Lower leg skin (tissue), 3 donors: Measurements from ENCODE around the gene SNRNP25.

Experiments used
- POLR2A ChIP-seq, 2 donors: fragments of 450-650 bp; IDR thresholded peaks; one replicate each; pipeline ENCODE4 v1.6.1; 2016 to 2017; ENCODE audit warnings: antibody characterized with exemption in 2 of 2, mild to moderate bottlenecking in 1 of 2, moderate library complexity in 1 of 2
- TF ChIP-seq, protein P1 (sequence below), 3 donors: fragments of 450-650 bp; IDR thresholded peaks; one replicate each; pipeline ENCODE4 v1.5.1; 2016; ENCODE audit warnings: antibody characterized with exemption in 3 of 3, mild to moderate bottlenecking in 3 of 3, moderate library complexity in 2 of 3

DNA sequence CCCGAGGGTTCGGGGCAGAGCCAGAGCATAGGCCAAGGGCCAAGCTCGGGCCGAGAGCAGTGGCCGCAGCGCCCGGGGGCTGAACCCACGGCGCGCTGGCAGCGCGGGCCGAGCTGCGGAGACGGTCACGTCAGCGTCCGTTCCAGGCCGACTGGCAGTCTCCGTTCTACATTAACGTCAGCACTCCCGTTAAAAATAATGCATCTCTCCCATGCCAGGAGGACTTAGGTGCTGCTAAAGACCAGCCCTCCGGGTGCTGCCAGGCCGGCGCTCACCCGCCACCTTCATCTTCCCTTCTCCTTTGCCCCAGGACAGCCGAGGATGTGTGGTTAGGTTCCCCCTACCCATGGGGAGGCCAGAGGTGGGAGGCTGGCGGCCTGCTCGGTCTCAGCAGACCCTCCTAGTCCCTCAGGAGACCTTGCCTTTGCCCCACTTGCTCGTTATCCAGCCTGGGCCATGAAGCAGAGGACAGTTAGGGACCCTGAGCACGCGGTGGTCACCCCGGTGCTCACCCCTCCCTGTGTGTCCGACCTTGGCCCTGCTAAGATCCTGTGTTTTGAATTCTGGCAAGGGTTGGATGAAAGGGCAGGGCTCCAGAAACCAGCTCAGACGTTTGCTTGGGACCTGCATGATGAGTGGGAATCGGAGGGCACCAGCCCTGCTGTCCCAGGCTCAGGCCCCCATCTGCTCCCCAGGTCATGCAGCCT is 25.0 kb downstream of the SNRNP25 start:
- TF ChIP-seq POLR2A (IDR thresholded peaks at IDR 0.05): no peak
- TF ChIP-seq, protein P1, sequence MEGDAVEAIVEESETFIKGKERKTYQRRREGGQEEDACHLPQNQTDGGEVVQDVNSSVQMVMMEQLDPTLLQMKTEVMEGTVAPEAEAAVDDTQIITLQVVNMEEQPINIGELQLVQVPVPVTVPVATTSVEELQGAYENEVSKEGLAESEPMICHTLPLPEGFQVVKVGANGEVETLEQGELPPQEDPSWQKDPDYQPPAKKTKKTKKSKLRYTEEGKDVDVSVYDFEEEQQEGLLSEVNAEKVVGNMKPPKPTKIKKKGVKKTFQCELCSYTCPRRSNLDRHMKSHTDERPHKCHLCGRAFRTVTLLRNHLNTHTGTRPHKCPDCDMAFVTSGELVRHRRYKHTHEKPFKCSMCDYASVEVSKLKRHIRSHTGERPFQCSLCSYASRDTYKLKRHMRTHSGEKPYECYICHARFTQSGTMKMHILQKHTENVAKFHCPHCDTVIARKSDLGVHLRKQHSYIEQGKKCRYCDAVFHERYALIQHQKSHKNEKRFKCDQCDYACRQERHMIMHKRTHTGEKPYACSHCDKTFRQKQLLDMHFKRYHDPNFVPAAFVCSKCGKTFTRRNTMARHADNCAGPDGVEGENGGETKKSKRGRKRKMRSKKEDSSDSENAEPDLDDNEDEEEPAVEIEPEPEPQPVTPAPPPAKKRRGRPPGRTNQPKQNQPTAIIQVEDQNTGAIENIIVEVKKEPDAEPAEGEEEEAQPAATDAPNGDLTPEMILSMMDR (IDR thresholded peaks at IDR 0.05): no peak
